HG02623 (cell line): ENCODE data around the gene GALNT16.
"Not testable (repeated sequence)": the region's sequence is repeated elsewhere in the genome, so short reads cannot be mapped to it uniquely, and the experiment has no call there.

Experiments
- ATAC-seq: cut with Tn5 transposase; IDR thresholded peaks from one replicate; pipeline ENCODE4 v1.9.1; 2021; ENCODE audit warnings: moderate library complexity; ENCODE audit not compliant: unreplicated experiment

Gene GALNT16

GRCh38 chr14:69284170-69284569 lies 24.2 kb downstream of the GALNT16 start:
- no peak for ATAC-seq

GRCh38 chr14:69285661-69286255 lies 25.8 kb downstream of the GALNT16 start:
- ATAC-seq: no peak

GRCh38 chr14:69287098-69288010 lies 27.4 kb downstream of the GALNT16 start:
- ATAC-seq: no peak

- ATAC-seq: no peak
These were observed 28.2 kb downstream of the GALNT16 start for GRCh38 chr14:69288011-69288771.

- ATAC-seq: no peak
These were observed 29.2 kb downstream of the GALNT16 start for GRCh38 chr14:69288956-69289705.

- ATAC-seq: no peak
These were observed 30.0 kb downstream of the GALNT16 start for GRCh38 chr14:69289811-69290520.

- ATAC-seq: not testable (repeated sequence)
These were observed 30.9 kb downstream of the GALNT16 start for GRCh38 chr14:69290881-69291280.

- no peak for ATAC-seq
These were observed 31.4 kb downstream of the GALNT16 start for GRCh38 chr14:69291396-69291795.

- ATAC-seq: no peak
These were observed 32.1 kb downstream of the GALNT16 start for GRCh38 chr14:69291891-69292561.

- no peak for ATAC-seq
These were observed 38.4 kb downstream of the GALNT16 start for GRCh38 chr14:69298131-69299071.

- no peak for ATAC-seq
These were observed 39.5 kb downstream of the GALNT16 start for GRCh38 chr14:69299286-69300035.

GRCh38 chr14:69300601-69301221 lies 40.8 kb downstream of the GALNT16 start:
- ATAC-seq: no peak

- ATAC-seq: no peak
These were observed 43.1 kb downstream of the GALNT16 start for GRCh38 chr14:69303086-69303485.

GRCh38 chr14:69312608-69313007 lies 52.6 kb downstream of the GALNT16 start:
- no peak for ATAC-seq

GRCh38 chr14:69313176-69313575 lies 53.2 kb downstream of the GALNT16 start:
- no peak for ATAC-seq

- ATAC-seq: no peak
These were observed 54.4 kb downstream of the GALNT16 start for GRCh38 chr14:69314327-69314726.

- no peak for ATAC-seq
These were observed 55.3 kb downstream of the GALNT16 start for GRCh38 chr14:69315301-69315700.
